ENCODE results near the gene CAMK2N1.

DNA sequence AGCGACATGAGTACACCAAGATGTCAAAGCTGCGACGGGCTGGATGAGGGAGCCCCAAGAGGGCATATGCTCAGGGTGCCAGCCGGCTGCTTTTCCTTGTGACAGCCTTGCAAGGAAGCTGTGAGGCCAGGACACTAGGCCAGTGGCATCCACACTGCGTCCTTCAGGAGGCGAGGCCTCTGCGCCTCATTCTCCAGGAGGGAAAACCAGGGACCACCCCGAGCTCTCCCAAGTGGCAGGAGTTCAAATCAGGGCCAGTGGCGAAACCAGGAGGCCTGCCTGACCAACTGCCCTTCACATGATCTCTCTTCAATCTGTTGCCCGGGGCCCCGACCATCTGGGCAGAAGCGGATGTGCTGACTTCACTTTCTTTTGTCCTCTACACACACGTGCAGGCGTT lies 13.7 kb upstream of the CAMK2N1 start:
- TF ChIP-seq, protein P1, sequence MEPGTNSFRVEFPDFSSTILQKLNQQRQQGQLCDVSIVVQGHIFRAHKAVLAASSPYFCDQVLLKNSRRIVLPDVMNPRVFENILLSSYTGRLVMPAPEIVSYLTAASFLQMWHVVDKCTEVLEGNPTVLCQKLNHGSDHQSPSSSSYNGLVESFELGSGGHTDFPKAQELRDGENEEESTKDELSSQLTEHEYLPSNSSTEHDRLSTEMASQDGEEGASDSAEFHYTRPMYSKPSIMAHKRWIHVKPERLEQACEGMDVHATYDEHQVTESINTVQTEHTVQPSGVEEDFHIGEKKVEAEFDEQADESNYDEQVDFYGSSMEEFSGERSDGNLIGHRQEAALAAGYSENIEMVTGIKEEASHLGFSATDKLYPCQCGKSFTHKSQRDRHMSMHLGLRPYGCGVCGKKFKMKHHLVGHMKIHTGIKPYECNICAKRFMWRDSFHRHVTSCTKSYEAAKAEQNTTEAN (CRISPR knock-in tag; IDR thresholded peaks at IDR 0.05): no peak
- TF ChIP-seq TCF7 (CRISPR knock-in tag; IDR thresholded peaks at IDR 0.05; ENCODE audit: low read depth) (no peak), CREB1 (CRISPR knock-in tag; IDR thresholded peaks at IDR 0.05) (no peak), HMGA2 (CRISPR knock-in tag; IDR thresholded peaks at IDR 0.05) (no peak)
- TF ChIP-seq, protein P2, sequence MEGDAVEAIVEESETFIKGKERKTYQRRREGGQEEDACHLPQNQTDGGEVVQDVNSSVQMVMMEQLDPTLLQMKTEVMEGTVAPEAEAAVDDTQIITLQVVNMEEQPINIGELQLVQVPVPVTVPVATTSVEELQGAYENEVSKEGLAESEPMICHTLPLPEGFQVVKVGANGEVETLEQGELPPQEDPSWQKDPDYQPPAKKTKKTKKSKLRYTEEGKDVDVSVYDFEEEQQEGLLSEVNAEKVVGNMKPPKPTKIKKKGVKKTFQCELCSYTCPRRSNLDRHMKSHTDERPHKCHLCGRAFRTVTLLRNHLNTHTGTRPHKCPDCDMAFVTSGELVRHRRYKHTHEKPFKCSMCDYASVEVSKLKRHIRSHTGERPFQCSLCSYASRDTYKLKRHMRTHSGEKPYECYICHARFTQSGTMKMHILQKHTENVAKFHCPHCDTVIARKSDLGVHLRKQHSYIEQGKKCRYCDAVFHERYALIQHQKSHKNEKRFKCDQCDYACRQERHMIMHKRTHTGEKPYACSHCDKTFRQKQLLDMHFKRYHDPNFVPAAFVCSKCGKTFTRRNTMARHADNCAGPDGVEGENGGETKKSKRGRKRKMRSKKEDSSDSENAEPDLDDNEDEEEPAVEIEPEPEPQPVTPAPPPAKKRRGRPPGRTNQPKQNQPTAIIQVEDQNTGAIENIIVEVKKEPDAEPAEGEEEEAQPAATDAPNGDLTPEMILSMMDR (IDR thresholded peaks at IDR 0.05): no peak
- TF ChIP-seq, protein P3, sequence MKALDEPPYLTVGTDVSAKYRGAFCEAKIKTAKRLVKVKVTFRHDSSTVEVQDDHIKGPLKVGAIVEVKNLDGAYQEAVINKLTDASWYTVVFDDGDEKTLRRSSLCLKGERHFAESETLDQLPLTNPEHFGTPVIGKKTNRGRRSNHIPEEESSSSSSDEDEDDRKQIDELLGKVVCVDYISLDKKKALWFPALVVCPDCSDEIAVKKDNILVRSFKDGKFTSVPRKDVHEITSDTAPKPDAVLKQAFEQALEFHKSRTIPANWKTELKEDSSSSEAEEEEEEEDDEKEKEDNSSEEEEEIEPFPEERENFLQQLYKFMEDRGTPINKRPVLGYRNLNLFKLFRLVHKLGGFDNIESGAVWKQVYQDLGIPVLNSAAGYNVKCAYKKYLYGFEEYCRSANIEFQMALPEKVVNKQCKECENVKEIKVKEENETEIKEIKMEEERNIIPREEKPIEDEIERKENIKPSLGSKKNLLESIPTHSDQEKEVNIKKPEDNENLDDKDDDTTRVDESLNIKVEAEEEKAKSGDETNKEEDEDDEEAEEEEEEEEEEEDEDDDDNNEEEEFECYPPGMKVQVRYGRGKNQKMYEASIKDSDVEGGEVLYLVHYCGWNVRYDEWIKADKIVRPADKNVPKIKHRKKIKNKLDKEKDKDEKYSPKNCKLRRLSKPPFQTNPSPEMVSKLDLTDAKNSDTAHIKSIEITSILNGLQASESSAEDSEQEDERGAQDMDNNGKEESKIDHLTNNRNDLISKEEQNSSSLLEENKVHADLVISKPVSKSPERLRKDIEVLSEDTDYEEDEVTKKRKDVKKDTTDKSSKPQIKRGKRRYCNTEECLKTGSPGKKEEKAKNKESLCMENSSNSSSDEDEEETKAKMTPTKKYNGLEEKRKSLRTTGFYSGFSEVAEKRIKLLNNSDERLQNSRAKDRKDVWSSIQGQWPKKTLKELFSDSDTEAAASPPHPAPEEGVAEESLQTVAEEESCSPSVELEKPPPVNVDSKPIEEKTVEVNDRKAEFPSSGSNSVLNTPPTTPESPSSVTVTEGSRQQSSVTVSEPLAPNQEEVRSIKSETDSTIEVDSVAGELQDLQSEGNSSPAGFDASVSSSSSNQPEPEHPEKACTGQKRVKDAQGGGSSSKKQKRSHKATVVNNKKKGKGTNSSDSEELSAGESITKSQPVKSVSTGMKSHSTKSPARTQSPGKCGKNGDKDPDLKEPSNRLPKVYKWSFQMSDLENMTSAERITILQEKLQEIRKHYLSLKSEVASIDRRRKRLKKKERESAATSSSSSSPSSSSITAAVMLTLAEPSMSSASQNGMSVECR (CRISPR knock-in tag; IDR thresholded peaks at IDR 0.05; ENCODE audit: borderline replicate concordance): no peak

All from WTC11 (cell line).